Cardiac muscle cell (in vitro differentiated cells and primary cell): ENCODE measurements around the gene SYT7. TPM values are rescaled to one million over a fixed set of nuclear protein-coding genes. Genes with fewer than 3 reads are reported as not detected.

Source experiments
- DNase-seq, 2 donors: peaks; one replicate each; pipeline versions ENCODE4 v3.0.0 to v3.0.0-alpha.2; 2010 to 2017; ENCODE audit warnings: low read depth in 1 of 2, low spot score in 1 of 2
- H3K27ac ChIP-seq: fragments of 200-600 bp; sonication (generic); 2 replicates; pipeline ENCODE4 v1.5.1; 2016
- H3K27me3 ChIP-seq: fragments of 200-600 bp; sonication (generic); 2 replicates; pipeline ENCODE4 v1.6.0; 2016; ENCODE audit warnings: control low read depth
- H3K36me3 ChIP-seq: fragments of 200-600 bp; sonication (generic); 2 replicates; pipeline ENCODE4 v1.5.1; 2016; ENCODE audit warnings: control low read depth
- H3K4me1 ChIP-seq: fragments of 200-600 bp; sonication (generic); 2 replicates; pipeline ENCODE4 v1.8.1; 2017; ENCODE audit warnings: low read depth, mild to moderate bottlenecking, mixed run types
- H3K4me3 ChIP-seq: fragments of 200-600 bp; sonication (generic); 2 replicates; pipeline ENCODE4 v1.5.1; 2016; ENCODE audit warnings: mild to moderate bottlenecking
- H3K9me3 ChIP-seq: fragments of 200-600 bp; sonication (generic); 2 replicates; pipeline ENCODE4 v1.5.1; 2017; ENCODE audit warnings: low read depth, mild to moderate bottlenecking, control low read depth
- polyA plus RNA-seq: library from polyadenylated mRNA; unstranded; fragments of >200 nt; fragmentation: Nextera tagmentation; extraction: Ambion mirVana; gene quantifications from 2 replicates; pipeline ENCODE4 v1.2.1, GENCODE V29; 2016
- total RNA-seq: library from RNA; depleted of rRNA; stranded (reverse); fragments of >200 nt; gene quantifications from 2 replicates; pipeline ENCODE4 v1.2.3, GENCODE V29; 2016
- TF ChIP-seq, protein P1 (sequence below): IDR thresholded peaks from 2 replicates; pipeline ENCODE4 v1.5.1; 2012; ENCODE audit warnings: low read depth, mild to moderate bottlenecking, low read length

SYT7 gene
- total and polyA plus RNA-seq, 2 experiments from 2014 or later, result 6.3 to 12.1 TPM

DNA sequence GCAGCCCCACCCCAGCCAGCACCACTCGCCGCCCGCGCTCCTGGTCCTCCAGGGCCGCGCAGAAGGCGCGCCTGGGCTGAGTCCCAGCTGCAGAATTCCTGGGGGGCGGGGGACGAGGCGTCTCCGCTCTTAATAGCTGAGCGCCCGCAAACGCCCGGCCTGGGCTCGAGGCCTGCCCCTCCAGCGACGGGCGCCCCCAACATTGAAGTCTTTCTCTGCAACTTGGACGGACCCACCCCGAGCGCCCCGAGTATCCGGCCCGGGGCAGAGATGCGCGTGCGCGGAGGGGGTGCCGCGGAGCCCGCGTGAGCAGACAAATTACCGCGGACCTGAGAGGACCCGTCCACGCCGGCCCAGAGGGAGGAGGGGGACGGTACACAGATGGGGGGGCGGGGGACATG is 6.7 kb upstream of the SYT7 start:
- TF ChIP-seq, protein P1, sequence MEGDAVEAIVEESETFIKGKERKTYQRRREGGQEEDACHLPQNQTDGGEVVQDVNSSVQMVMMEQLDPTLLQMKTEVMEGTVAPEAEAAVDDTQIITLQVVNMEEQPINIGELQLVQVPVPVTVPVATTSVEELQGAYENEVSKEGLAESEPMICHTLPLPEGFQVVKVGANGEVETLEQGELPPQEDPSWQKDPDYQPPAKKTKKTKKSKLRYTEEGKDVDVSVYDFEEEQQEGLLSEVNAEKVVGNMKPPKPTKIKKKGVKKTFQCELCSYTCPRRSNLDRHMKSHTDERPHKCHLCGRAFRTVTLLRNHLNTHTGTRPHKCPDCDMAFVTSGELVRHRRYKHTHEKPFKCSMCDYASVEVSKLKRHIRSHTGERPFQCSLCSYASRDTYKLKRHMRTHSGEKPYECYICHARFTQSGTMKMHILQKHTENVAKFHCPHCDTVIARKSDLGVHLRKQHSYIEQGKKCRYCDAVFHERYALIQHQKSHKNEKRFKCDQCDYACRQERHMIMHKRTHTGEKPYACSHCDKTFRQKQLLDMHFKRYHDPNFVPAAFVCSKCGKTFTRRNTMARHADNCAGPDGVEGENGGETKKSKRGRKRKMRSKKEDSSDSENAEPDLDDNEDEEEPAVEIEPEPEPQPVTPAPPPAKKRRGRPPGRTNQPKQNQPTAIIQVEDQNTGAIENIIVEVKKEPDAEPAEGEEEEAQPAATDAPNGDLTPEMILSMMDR, result no peak
- Histone ChIP-seq H3K27ac (no peak overlapping the region), H3K9me3 (no peaks in the 10 kb centered on the region), H3K27me3 (peaks cover 24% of the 10 kb centered on the region), H3K4me3 (peak overlapping the region; percentile 20), H3K4me1 (peaks cover 10% of the 10 kb centered on the region), H3K36me3 (no peaks in the 10 kb centered on the region)
- peak; percentile 26 to 70 for DNase-seq

DNA sequence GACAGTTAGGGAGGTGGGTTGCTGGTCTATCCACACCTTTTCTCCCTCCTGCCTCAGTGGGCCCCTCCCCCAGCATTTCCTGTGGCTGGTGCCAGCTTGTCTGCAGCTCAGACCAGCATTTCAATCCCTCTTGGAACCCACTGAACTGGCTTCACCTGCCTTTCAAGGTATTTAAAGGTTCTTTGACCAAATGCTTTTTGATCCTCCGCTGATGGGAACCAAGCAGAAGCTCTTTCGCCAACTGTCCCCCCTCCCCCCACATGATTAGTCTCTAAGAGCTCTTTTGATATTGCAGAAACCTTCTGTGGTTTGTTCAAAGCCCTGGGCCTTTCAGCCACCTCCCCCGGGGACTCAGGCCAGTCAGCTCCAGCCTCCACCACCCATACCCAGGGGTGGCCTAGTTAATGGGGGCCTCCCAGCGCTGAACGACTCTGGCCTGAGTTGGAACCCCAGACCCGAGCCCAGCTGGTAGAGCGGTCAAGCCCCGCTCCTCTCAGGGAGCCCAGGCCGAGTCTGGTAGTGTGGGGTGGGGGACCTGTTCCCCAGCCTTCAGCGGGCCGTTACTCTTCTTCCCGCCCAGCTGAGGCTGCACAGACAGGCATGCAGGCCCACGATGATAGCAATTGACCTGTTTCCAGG is 6.0 kb upstream of the SYT7 start:
- Histone ChIP-seq H3K4me3 (no peak overlapping the region), H3K36me3 (no peaks in the 10 kb centered on the region), H3K27ac (no peak overlapping the region), H3K9me3 (no peaks in the 10 kb centered on the region), H3K4me1 (peaks cover 10% of the 10 kb centered on the region), H3K27me3 (peaks cover 24% of the 10 kb centered on the region)
- DNase-seq, result no peak
- TF ChIP-seq, protein P1, result no peak

DNA sequence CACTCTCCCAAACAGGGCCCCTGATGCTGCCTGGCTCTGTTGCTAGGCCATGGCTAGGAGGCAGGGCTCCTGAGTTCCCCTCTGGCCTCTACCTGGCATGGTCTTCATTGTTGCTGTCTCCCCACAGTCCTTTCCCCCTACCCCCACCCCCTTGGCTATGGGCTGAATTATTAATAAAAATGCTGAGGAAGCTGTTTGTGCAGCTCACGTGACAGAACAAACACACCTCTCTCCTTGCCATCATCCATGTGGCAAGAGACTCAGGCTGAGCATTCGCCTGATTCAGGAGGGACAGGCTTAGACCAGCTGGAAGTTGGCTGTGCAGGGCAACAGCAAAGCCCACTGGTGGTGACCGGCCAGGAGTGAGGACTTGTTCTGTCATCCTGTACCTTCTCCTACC is 4.2 kb upstream of the SYT7 start:
- no peak for DNase-seq
- TF ChIP-seq, protein P1, result no peak

DNA sequence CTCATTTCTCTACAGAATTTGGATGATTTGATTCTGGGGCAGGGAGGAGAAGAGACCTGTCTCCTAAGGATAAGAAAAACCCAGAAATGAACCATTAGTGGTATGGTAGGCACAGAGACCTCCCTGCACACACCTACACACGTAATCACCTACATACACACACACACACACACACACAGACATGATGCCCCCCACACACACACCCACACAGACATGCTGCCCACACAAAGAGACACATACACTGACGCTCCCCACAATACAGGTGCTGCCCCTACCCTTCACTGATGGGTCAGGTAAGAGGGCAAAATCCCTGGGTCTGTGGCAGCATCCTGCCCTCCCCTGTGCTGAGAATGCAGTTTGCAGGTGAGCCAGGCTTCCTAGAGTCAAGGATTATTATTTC is 1.1 kb upstream of the SYT7 start:
- Histone ChIP-seq H3K27ac (no peak overlapping the region), H3K36me3 (no peaks in the 10 kb centered on the region), H3K4me1 (peaks cover 14% of the 10 kb centered on the region), H3K9me3 (no peaks in the 10 kb centered on the region), H3K4me3 (no peak overlapping the region), H3K27me3 (peaks cover 14% of the 10 kb centered on the region)
- DNase-seq, result no peak
- TF ChIP-seq, protein P1, result no peak

More for the DNA sequence above, 4.2 kb upstream of the SYT7 start:
- Histone ChIP-seq H3K27me3 (peaks cover 25% of the 10 kb centered on the region), H3K9me3 (no peaks in the 10 kb centered on the region), H3K27ac (no peak overlapping the region), H3K4me3 (no peak overlapping the region), H3K4me1 (peaks cover 10% of the 10 kb centered on the region), H3K36me3 (no peaks in the 10 kb centered on the region)

DNA sequence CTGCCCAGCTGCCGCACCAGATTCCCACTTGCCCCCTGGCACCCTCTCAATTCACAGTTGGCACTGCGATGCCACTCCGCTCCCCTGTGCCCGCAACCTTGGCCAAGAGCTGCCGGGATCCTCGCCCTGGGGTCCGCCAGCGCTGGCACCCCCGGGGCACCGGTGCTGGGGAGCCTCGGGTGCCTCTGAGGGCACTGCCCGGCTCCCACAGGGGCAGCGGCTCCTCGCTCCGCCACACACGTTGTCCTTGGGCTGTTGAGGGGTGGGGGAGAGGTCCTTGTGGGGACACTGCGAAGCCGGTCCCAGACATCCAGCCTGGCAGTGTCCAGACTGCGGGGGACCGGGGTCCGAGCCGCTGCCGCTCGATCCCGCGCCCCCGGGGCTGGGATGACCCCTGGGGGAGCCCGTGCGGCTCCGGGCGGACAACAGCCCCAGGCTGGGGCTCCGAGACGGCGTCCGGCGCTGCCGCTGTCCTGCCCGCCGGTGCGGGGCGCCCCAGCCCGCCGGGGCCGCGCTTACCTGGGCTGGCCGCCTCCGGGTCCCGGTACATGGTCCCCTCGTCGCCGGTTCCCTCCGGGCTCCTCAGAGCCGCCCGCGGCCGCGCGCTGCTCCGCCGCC is 496 bp downstream of the SYT7 start:
- peaks cover 14% of the 10 kb centered on the region for H3K27me3 ChIP-seq
- peaks cover 13% of the 10 kb centered on the region for H3K4me1 ChIP-seq
- no peaks in the 10 kb centered on the region for H3K36me3 ChIP-seq
- no peak overlapping the region for H3K27ac ChIP-seq
- DNase-seq, result no peak
- TF ChIP-seq, protein P1, result no peak
- H3K9me3 ChIP-seq, result no peaks in the 10 kb centered on the region
- peak overlapping the region; percentile 42 for H3K4me3 ChIP-seq
